Measurements from ENCODE around the gene KRTAP10-4.

GRCh38 chr21:44548381-44548780 lies 25.1 kb upstream of the KRTAP10-4 start:
- no peak for TF ChIP-seq CTCF (IDR thresholded peaks at IDR 0.05; ENCODE audit: low read depth, low read length, poor library complexity, severe bottlenecking)
- TF ChIP-seq EZH2phosphoT487 (IDR thresholded peaks at IDR 0.05; ENCODE audit: borderline replicate concordance, low read length), result no peak
